Ishikawa (cell line): ENCODE measurements around the gene UNCX.

ENCODE experiments used
- CEBPB ChIP-seq: IDR thresholded peaks from 2 replicates; pipeline ENCODE4 v1.6.1; 2012
- CREB1 ChIP-seq: IDR thresholded peaks from 2 replicates; pipeline ENCODE4 v1.6.1; 2012; ENCODE audit warnings: low read depth
- EGR1 ChIP-seq: IDR thresholded peaks from 2 replicates; pipeline ENCODE4 v1.6.1; 2012
- EP300 ChIP-seq: IDR thresholded peaks from 2 replicates; pipeline ENCODE4 v1.6.1; 2012; ENCODE audit warnings: borderline replicate concordance
- FOXM1 ChIP-seq: IDR thresholded peaks from 2 replicates; pipeline ENCODE4 v1.6.1; 2012; ENCODE audit warnings: low read depth, borderline replicate concordance
- MAX ChIP-seq: IDR thresholded peaks from 2 replicates; pipeline ENCODE4 v1.6.1; 2012
- RAD21 ChIP-seq: IDR thresholded peaks from 2 replicates; pipeline ENCODE4 v1.6.1; 2012; ENCODE audit warnings: low read depth
- REST ChIP-seq: IDR thresholded peaks from 2 replicates; pipeline ENCODE4 v1.6.1; 2012; ENCODE audit warnings: low read depth, mild to moderate bottlenecking
- TAF1 ChIP-seq: IDR thresholded peaks from 2 replicates; pipeline ENCODE4 v1.6.1; 2012; ENCODE audit warnings: low read depth, mild to moderate bottlenecking
- TEAD4 ChIP-seq: IDR thresholded peaks from 2 replicates; pipeline ENCODE4 v1.6.1; 2012
- USF1 ChIP-seq: IDR thresholded peaks from 2 replicates; pipeline ENCODE4 v1.6.1; 2012
- YY1 ChIP-seq: IDR thresholded peaks from 2 replicates; pipeline ENCODE4 v1.6.1; 2012; ENCODE audit warnings: low read depth

- TF ChIP-seq YY1 (no peak), RAD21 (no peak), EGR1 (no peak), TAF1 (no peak), CREB1 (no peak), EP300 (no peak), FOXM1 (no peak), MAX (no peak), CEBPB (no peak), TEAD4 (no peak), REST (no peak), USF1 (no peak)
Observed at GRCh38 chr7:1282679-1283078, 50.0 kb downstream of the UNCX start.
